ENCODE results near the gene PTGER3.

The PTGER3 gene

DNA sequence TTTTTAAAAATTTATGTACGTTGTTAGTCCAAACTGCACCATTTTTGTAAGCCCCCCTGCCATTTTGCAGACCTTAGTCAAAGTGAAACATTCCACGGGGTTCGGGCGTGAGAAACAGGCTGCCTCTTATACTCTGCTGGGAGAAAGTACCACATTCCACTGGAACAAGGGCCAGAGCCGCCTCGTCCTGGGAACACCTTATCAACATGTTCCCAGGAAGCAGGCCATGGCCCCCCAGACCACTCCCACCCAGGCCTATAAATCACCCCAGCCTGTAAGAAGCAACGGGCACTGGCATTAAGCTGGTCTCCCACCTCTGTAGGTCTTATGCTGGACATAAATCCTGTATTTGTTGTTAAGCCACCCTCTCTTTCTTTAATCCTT lies 34.1 kb upstream of the PTGER3 start:
- ATAC-seq (ENCODE audit: low read depth) (no peak), DNase-seq (ENCODE audit: low spot score) (no peak)
- H3K9me3 ChIP-seq (ENCODE audit: severe bottlenecking) = no peaks in the 10 kb centered on the region
- peak overlapping the region; percentile 78 for H3K4me3 ChIP-seq (ENCODE audit: severe bottlenecking)
- TF ChIP-seq, protein P1, sequence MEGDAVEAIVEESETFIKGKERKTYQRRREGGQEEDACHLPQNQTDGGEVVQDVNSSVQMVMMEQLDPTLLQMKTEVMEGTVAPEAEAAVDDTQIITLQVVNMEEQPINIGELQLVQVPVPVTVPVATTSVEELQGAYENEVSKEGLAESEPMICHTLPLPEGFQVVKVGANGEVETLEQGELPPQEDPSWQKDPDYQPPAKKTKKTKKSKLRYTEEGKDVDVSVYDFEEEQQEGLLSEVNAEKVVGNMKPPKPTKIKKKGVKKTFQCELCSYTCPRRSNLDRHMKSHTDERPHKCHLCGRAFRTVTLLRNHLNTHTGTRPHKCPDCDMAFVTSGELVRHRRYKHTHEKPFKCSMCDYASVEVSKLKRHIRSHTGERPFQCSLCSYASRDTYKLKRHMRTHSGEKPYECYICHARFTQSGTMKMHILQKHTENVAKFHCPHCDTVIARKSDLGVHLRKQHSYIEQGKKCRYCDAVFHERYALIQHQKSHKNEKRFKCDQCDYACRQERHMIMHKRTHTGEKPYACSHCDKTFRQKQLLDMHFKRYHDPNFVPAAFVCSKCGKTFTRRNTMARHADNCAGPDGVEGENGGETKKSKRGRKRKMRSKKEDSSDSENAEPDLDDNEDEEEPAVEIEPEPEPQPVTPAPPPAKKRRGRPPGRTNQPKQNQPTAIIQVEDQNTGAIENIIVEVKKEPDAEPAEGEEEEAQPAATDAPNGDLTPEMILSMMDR (IDR thresholded peaks at IDR 0.05; ENCODE audit: poor library complexity, severe bottlenecking) = no peak
- H3K27me3 ChIP-seq (ENCODE audit: insufficient read depth, poor library complexity, severe bottlenecking) = no peaks in the 10 kb centered on the region
- H3K36me3 ChIP-seq (ENCODE audit: low read depth) = peaks cover 25% of the 10 kb centered on the region
- H3K4me1 ChIP-seq (ENCODE audit: insufficient read depth, poor library complexity, severe bottlenecking) = peaks cover 10% of the 10 kb centered on the region
- peak overlapping the region; percentile 63 for H3K27ac ChIP-seq (ENCODE audit: poor library complexity, severe bottlenecking)

DNA sequence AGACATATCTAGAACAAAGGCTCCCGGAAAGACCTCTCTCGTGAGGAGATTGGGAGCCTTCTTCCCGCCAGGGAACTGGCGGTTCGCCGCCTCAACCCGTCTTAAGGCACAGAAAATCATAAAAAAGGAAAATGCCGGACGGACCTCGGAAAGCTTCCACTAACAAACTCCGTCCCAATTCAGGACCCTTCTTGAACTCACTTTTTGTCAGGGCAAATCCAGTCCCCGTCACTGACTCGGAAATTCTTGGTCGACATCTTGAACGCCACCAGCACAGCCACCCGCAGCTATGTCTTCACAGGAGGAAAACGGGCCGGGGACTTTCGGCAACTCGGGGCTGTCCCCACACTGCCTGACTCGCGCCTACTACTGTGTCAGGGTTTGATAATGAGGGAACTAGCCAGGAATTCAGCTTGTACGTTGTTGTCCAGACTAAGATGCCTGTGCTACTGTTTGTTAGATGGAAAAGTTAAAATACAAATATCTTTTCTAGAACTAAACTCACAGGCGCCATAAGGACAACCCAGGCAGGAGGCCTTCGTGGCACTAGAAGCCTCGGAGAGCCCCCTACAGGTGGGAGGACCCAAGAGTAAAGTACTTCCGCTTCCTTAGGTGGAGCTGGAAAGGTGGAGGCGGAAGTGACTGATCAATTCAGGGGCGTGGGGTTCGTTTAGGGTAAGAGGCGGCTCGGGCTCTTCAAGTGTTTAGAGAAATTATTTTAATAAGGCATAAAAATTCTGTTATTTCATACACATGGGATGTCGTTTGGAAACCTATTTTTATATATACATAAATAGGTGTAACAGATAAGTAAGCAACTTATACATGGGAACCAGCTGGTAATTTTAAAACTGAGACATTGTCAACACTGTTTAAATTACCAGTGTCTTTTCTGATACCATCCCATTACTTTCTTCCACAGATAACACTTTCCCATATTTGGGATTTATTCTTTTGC lies 33.4 kb upstream of the PTGER3 start, which contains the start of gene ZRANB2:
TSS of gene ZRANB2 (minus strand) at position 297 of the 958 bp plus-strand sequence. CDS start at position 257, 40 bp downstream.
- H3K4me3 ChIP-seq (ENCODE audit: severe bottlenecking) = peak within 1 kb of the TSS; percentile 78
- H3K27ac ChIP-seq (ENCODE audit: poor library complexity, severe bottlenecking) = peak within 1 kb of the TSS; percentile 63
- H3K27me3 ChIP-seq (ENCODE audit: insufficient read depth, poor library complexity, severe bottlenecking) = no peaks in the 10 kb centered on the region
- H3K36me3 ChIP-seq (ENCODE audit: low read depth) = peaks cover 32% of the 10 kb centered on the region
- TF ChIP-seq, protein P1 (IDR thresholded peaks at IDR 0.05; ENCODE audit: poor library complexity, severe bottlenecking) = peak; percentile 90
- H3K9me3 ChIP-seq (ENCODE audit: severe bottlenecking) = no peaks in the 10 kb centered on the region
- peaks cover 5% of the 10 kb centered on the region for H3K4me1 ChIP-seq (ENCODE audit: insufficient read depth, poor library complexity, severe bottlenecking)
- DNase-seq (ENCODE audit: low spot score) (peak; percentile 92), ATAC-seq (ENCODE audit: low read depth) (peak; percentile 96)

DNA sequence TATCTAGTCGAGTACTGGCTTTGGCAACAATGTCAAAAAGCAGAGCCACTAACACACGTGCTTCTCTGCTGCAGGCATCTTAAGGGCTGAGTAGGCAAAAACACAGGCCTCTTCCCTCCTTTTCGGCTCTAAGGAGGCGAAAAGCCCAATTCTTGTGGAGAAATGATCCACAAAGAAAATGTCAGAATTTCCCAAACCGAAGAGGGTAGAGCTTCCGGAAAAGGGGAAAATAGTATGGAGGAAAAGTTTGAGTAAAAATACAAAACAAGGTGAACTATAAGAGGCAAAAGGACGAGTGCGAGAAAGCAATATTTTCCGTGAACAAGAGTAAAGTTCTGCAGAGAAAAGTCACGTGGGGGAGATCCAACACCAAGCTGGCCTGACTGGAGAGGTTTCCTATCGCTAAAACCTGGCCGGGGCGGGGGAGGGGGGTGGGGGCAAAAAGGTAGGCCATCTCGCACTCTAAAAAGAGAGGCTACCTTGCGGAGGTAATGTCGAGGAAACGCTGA lies 32.7 kb upstream of the PTGER3 start:
- peaks cover 2% of the 10 kb centered on the region for H3K4me1 ChIP-seq (ENCODE audit: insufficient read depth, poor library complexity, severe bottlenecking)
- H3K36me3 ChIP-seq (ENCODE audit: low read depth) = peaks cover 39% of the 10 kb centered on the region
- ATAC-seq (ENCODE audit: low read depth) (peak; percentile 26; the same call in 1 of the 3 replicates), DNase-seq (ENCODE audit: low spot score) (no peak)
- TF ChIP-seq, protein P1 (IDR thresholded peaks at IDR 0.05; ENCODE audit: poor library complexity, severe bottlenecking) = no peak
- no peaks in the 10 kb centered on the region for H3K9me3 ChIP-seq (ENCODE audit: severe bottlenecking)
- no peaks in the 10 kb centered on the region for H3K27me3 ChIP-seq (ENCODE audit: insufficient read depth, poor library complexity, severe bottlenecking)
- H3K27ac ChIP-seq (ENCODE audit: poor library complexity, severe bottlenecking) = peak overlapping the region; percentile 63
- peak overlapping the region; percentile 78 for H3K4me3 ChIP-seq (ENCODE audit: severe bottlenecking)

DNA sequence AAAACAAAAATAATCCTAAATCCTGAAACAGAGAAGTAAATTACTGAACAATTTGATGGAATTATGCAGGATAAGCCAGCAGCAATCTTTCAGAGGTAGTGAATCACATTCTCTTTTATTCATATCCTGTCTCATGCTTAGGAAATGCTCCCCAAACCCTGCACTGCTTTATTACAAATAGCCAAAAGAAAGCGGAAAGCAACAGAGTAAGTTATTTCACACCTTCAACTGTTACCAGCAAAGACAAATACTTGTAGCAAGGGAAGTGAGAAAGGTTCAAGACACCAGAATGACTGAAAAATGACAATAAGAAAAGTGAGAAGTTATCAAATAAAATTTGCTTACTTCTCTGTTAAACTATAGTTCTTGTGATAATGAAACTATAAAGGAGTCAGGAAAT lies 27.1 kb upstream of the PTGER3 start:
- TF ChIP-seq, protein P1 (IDR thresholded peaks at IDR 0.05; ENCODE audit: poor library complexity, severe bottlenecking) = no peak
- no peak for ATAC-seq (ENCODE audit: low read depth)
- H3K27ac ChIP-seq (ENCODE audit: poor library complexity, severe bottlenecking) = no peak overlapping the region

More for the DNA sequence above, 27.1 kb upstream of the PTGER3 start:
- Histone ChIP-seq H3K4me1 (ENCODE audit: insufficient read depth, poor library complexity, severe bottlenecking) (peaks cover 2% of the 10 kb centered on the region), H3K36me3 (ENCODE audit: low read depth) (peaks cover 95% of the 10 kb centered on the region), H3K9me3 (ENCODE audit: severe bottlenecking) (no peaks in the 10 kb centered on the region), H3K4me3 (ENCODE audit: severe bottlenecking) (no peak overlapping the region), H3K27me3 (ENCODE audit: insufficient read depth, poor library complexity, severe bottlenecking) (no peaks in the 10 kb centered on the region)
- no peak for DNase-seq (ENCODE audit: low spot score)

All from RWPE2 (cell line).